Mesenchymal stem cell (in vitro differentiated cells and primary cell): ENCODE measurements around the gene ZYX.
A peak's percentile ranks its signal among the peaks of the same experiment; 100 is the strongest.
"Not testable (repeated sequence)": the region's sequence is repeated elsewhere in the genome, so short reads cannot be mapped to it uniquely, and the experiment has no call there.

Experiments
- DNase-seq: peaks from one replicate; pipeline ENCODE4 v3.0.0-alpha.2; 2013
- H2AFZ ChIP-seq: one replicate; pipeline ENCODE4 v1.6.1; 2013; ENCODE audit warnings: low read depth, mild to moderate bottlenecking, control low read depth, inconsistent platforms, low read length, moderate library complexity
- H2AK5ac ChIP-seq: 2 replicates; pipeline ENCODE4 v1.6.1; 2013; ENCODE audit warnings: low read length, moderate library complexity, mild to moderate bottlenecking, inconsistent platforms; ENCODE audit not compliant: severe bottlenecking
- H2BK120ac ChIP-seq: one replicate; pipeline ENCODE4 v1.6.1; 2013; ENCODE audit warnings: low read depth, mild to moderate bottlenecking, inconsistent platforms, low read length, moderate library complexity
- H2BK12ac ChIP-seq, 2 experiments: one replicate each; pipeline ENCODE4 v1.6.1; 2013; ENCODE audit warnings: inconsistent platforms in 2 of 2, low read length in 2 of 2, mild to moderate bottlenecking in 2 of 2, moderate library complexity in 2 of 2, control low read depth in 1 of 2
- H2BK15ac ChIP-seq: one replicate; pipeline ENCODE4 v1.6.1; 2013; ENCODE audit warnings: mild to moderate bottlenecking, low read depth, inconsistent platforms; ENCODE audit not compliant: poor library complexity, severe bottlenecking
- H2BK5ac ChIP-seq: 2 replicates; pipeline ENCODE4 v1.6.1; 2013; ENCODE audit warnings: low read depth, mild to moderate bottlenecking, low read length, control low read depth, inconsistent platforms; ENCODE audit not compliant: poor library complexity, severe bottlenecking
- H3K14ac ChIP-seq, 2 experiments: one replicate each; pipeline ENCODE4 v1.6.1; 2013; ENCODE audit warnings: inconsistent platforms in 2 of 2, low read length in 2 of 2, control low read depth in 1 of 2, mild to moderate bottlenecking in 1 of 2, moderate library complexity in 1 of 2
- H3K18ac ChIP-seq, 2 experiments: one replicate each; pipeline ENCODE4 v1.6.1; 2013; ENCODE audit warnings: inconsistent platforms in 2 of 2, low read length in 2 of 2, control low read depth in 1 of 2, low read depth in 1 of 2, mild to moderate bottlenecking in 1 of 2
- H3K23ac ChIP-seq, 2 experiments: one replicate each; pipeline ENCODE4 v1.6.1; 2013; ENCODE audit warnings: inconsistent platforms in 2 of 2, low read length in 2 of 2, mild to moderate bottlenecking in 2 of 2, moderate library complexity in 2 of 2, control low read depth in 1 of 2
- H3K27ac ChIP-seq: 2 replicates; pipeline ENCODE4 v1.5.1; 2013; ENCODE audit warnings: mild to moderate bottlenecking, moderate library complexity, low read length, control low read depth, inconsistent platforms; ENCODE audit not compliant: poor library complexity, severe bottlenecking
- H3K27me3 ChIP-seq, 2 experiments: 2 replicates each; pipeline versions ENCODE4 v1.6.1 to v1.7.0; 2013; ENCODE audit warnings: low read length in 2 of 2, mild to moderate bottlenecking in 2 of 2, moderate library complexity in 2 of 2, control low read depth in 1 of 2, inconsistent platforms in 1 of 2; ENCODE audit not compliant: control insufficient read depth in 1 of 2, insufficient read depth in 1 of 2
- H3K36me3 ChIP-seq, 2 experiments: 2 replicates each; pipeline versions ENCODE4 v1.6.1 to v1.7.0; 2013; ENCODE audit warnings: low read length in 2 of 2, control low read depth in 1 of 2, inconsistent platforms in 1 of 2, low read depth in 1 of 2, mild to moderate bottlenecking in 1 of 2; ENCODE audit not compliant: insufficient read depth in 2 of 2, control insufficient read depth in 1 of 2
- H3K4ac ChIP-seq, 2 experiments: one replicate each; pipeline ENCODE4 v1.6.1; 2013; ENCODE audit warnings: inconsistent platforms in 2 of 2, low read length in 2 of 2, mild to moderate bottlenecking in 2 of 2, moderate library complexity in 2 of 2, control low read depth in 1 of 2, low read depth in 1 of 2
- H3K4me1 ChIP-seq: 2 replicates; pipeline ENCODE4 v1.6.1; 2013; ENCODE audit warnings: low read depth, low read length, control low read depth; ENCODE audit not compliant: control insufficient read depth, insufficient read depth
- H3K4me2 ChIP-seq: 2 replicates; pipeline ENCODE4 v1.6.1; 2013; ENCODE audit warnings: low read length, mild to moderate bottlenecking, inconsistent platforms; ENCODE audit not compliant: poor library complexity, severe bottlenecking
- H3K4me3 ChIP-seq, 2 experiments: 2 replicates each; pipeline versions ENCODE4 v1.5.1 to v1.7.0; 2013; ENCODE audit warnings: low read length in 2 of 2, mild to moderate bottlenecking in 2 of 2, control low read depth in 1 of 2, low read depth in 1 of 2; ENCODE audit not compliant: insufficient read depth in 1 of 2
- H3K79me1 ChIP-seq: replicated peaks from 2 replicates; pipeline ENCODE4 v1.6.1; 2013; ENCODE audit warnings: mild to moderate bottlenecking, control low read depth, low read length, inconsistent platforms; ENCODE audit not compliant: poor library complexity, severe bottlenecking
- H3K9ac ChIP-seq: 2 replicates; pipeline ENCODE4 v1.7.0; 2013; ENCODE audit warnings: mild to moderate bottlenecking, low read length, moderate library complexity
- H3K9me3 ChIP-seq: 2 replicates; pipeline ENCODE4 v1.7.0; 2013; ENCODE audit warnings: mild to moderate bottlenecking, low read length; ENCODE audit not compliant: control insufficient read depth
- H4K8ac ChIP-seq: one replicate; pipeline ENCODE4 v1.6.1; 2013; ENCODE audit warnings: inconsistent platforms, mild to moderate bottlenecking, low read length, moderate library complexity
- H4K91ac ChIP-seq: one replicate; pipeline ENCODE4 v1.6.1; 2013; ENCODE audit warnings: mild to moderate bottlenecking, low read length, inconsistent platforms
- WGBS: methylation state at CpG from one replicate; pipeline ENCODE4 v1.1.7; 2013; ENCODE audit warnings: mixed read lengths; 5-methylcytosine and 5-hydroxymethylcytosine counted together

ZYX gene

GRCh38 chr7:143390773-143391317 lies 9.7 kb downstream of the ZYX start:
- DNase-seq = no peak
- peaks cover 67 to 73% of the 10 kb centered on the region in 2 experiments for H3K36me3 ChIP-seq

GRCh38 chr7:143391462-143392404 lies 10.6 kb downstream of the ZYX start:
- H2BK5ac ChIP-seq = no peak overlapping the region

More at GRCh38 chr7:143390773-143391317, 9.7 kb downstream of the ZYX start:
- Histone ChIP-seq H3K79me1 (peaks cover 9% of the 10 kb centered on the region), H3K4me3 (no peak overlapping the region), H4K91ac (no peak overlapping the region), H3K9ac (peak overlapping the region; percentile 92), H3K27ac (peak overlapping the region; percentile 71), H2AFZ (no peak overlapping the region), H2AK5ac (no peak overlapping the region), H4K8ac (no peak overlapping the region), H3K27me3 (no peaks in the 10 kb centered on the region), H3K14ac (no peak overlapping the region), H2BK15ac (peak overlapping the region; percentile 36), H2BK12ac (no peak overlapping the region), H3K4me2 (no peak overlapping the region), H2BK5ac (no peak overlapping the region), H3K23ac (no peak overlapping the region), H3K4me1 (peaks cover 46% of the 10 kb centered on the region), H2BK120ac (peak overlapping the region; percentile 34), H3K4ac (no peak overlapping the region), H3K9me3 (no peaks in the 10 kb centered on the region), H3K18ac (no peak overlapping the region)
- WGBS = over 99% methylated on average over 5 of the region's 9 CpGs

GRCh38 chr7:143392427-143392826 lies 11.3 kb downstream of the ZYX start:
- not testable (repeated sequence) for H4K91ac ChIP-seq, H3K4ac ChIP-seq, H3K4me3 ChIP-seq, DNase-seq, H3K79me1 ChIP-seq, H2BK5ac ChIP-seq, H2BK15ac ChIP-seq, H3K9me3 ChIP-seq, H2BK12ac ChIP-seq, H3K27me3 ChIP-seq, H2AFZ ChIP-seq, H3K4me2 ChIP-seq, H2AK5ac ChIP-seq, H3K14ac ChIP-seq, H3K23ac ChIP-seq, H4K8ac ChIP-seq, H2BK120ac ChIP-seq, H3K18ac ChIP-seq
- H3K4me1 ChIP-seq = peaks cover 32% of the 10 kb centered on the region
- WGBS = 97% methylated on average over 8 of the region's 8 CpGs
- H3K36me3 ChIP-seq = peaks cover 52 to 57% of the 10 kb centered on the region in 2 experiments
- peak overlapping the region; percentile 92 for H3K9ac ChIP-seq
- H3K27ac ChIP-seq = peak overlapping the region; percentile 71

More at GRCh38 chr7:143391462-143392404, 10.6 kb downstream of the ZYX start:
- peak overlapping the region; percentile 0 for H2AK5ac ChIP-seq
- no peak overlapping the region for H2AFZ ChIP-seq
- H2BK12ac ChIP-seq = no peak overlapping the region
- H4K91ac ChIP-seq = peak overlapping the region; percentile 22
- peak overlapping the region; percentile 92 for H3K9ac ChIP-seq
- H3K79me1 ChIP-seq = peaks cover 9% of the 10 kb centered on the region
- no peak overlapping the region for H3K14ac ChIP-seq
- H3K4me1 ChIP-seq = peaks cover 37% of the 10 kb centered on the region
- peak overlapping the region; percentile 71 for H3K27ac ChIP-seq
- no peak overlapping the region for H3K4ac ChIP-seq
- DNase-seq = peak; percentile 53
- H3K18ac ChIP-seq = no peak overlapping the region
- peak overlapping the region; percentile 22 for H4K8ac ChIP-seq
- H3K27me3 ChIP-seq = no peaks in the 10 kb centered on the region
- H3K4me2 ChIP-seq = no peak overlapping the region
- WGBS = 90% methylated on average over 24 of the region's 24 CpGs
- no peak overlapping the region for H3K23ac ChIP-seq
- H3K9me3 ChIP-seq = no peaks in the 10 kb centered on the region
- H2BK15ac ChIP-seq = no peak overlapping the region
- peaks cover 58 to 64% of the 10 kb centered on the region in 2 experiments for H3K36me3 ChIP-seq
- peak overlapping the region in 1 of 2 experiments; percentile 68 for H3K4me3 ChIP-seq
- H2BK120ac ChIP-seq = peak overlapping the region; percentile 34

GRCh38 chr7:143392875-143393266 lies 11.7 kb downstream of the ZYX start:
- no peak overlapping the region for H2BK15ac ChIP-seq
- no peak overlapping the region for H2BK5ac ChIP-seq
- no peak overlapping the region for H3K4me2 ChIP-seq
- H3K9me3 ChIP-seq = no peaks in the 10 kb centered on the region
- H3K36me3 ChIP-seq = peaks cover 47 to 53% of the 10 kb centered on the region in 2 experiments
- H4K91ac ChIP-seq = no peak overlapping the region
- H2AFZ ChIP-seq = no peak overlapping the region
- no peak overlapping the region for H2BK12ac ChIP-seq
- DNase-seq = no peak
- H3K4ac ChIP-seq = no peak overlapping the region
- no peak overlapping the region for H3K4me3 ChIP-seq
- H2BK120ac ChIP-seq = no peak overlapping the region
- no peak overlapping the region for H3K14ac ChIP-seq
- no peak overlapping the region for H3K18ac ChIP-seq
- H3K27me3 ChIP-seq = no peaks in the 10 kb centered on the region
- H3K23ac ChIP-seq = no peak overlapping the region
- H3K27ac ChIP-seq = no peak overlapping the region
- peak overlapping the region; percentile 92 for H3K9ac ChIP-seq
- WGBS = 99% methylated on average over 6 of the region's 6 CpGs
- H3K4me1 ChIP-seq = peaks cover 27% of the 10 kb centered on the region
- peaks cover 8% of the 10 kb centered on the region for H3K79me1 ChIP-seq
- no peak overlapping the region for H4K8ac ChIP-seq
- no peak overlapping the region for H2AK5ac ChIP-seq
